HCT116 (cell line): ENCODE measurements around the gene HIPK2. TPM values are rescaled to one million over a fixed set of nuclear protein-coding genes. Genes with fewer than 3 reads are reported as not detected.

Experiments
- ATAC-seq: fragments of 200-7000 bp; cut with Tn5 transposase; 2 replicates; pipeline ENCODE4 v1.9.1; 2020; ENCODE audit warnings: mild to moderate bottlenecking, moderate library complexity
- BruUV-seq: library from RNA; stranded (reverse); fragments of 400-500 nt; replicated peaks from 2 replicates; lab custom pipeline; 2021; lab: Mats Ljungman, UMichigan
- CTCF ChIA-PET: fragments of 300-600 bp; sonication (Branson Sonifier 250); formaldehyde crosslinking; loops from one replicate; lab custom pipeline; 2021; ENCODE audit warnings: antibody characterized with exemption; lab: Charles Lee
- POLR2A ChIA-PET: fragments of 300-600, 350-600 bp; sonication (Branson Sonifier 250); formaldehyde crosslinking; loops from one replicate; lab custom pipeline; 2021; ENCODE audit warnings: antibody characterized with exemption; lab: Charles Lee
- RAD21 ChIA-PET, 2 experiments: fragments of 300-600 bp; sonication (Branson Sonifier 250); formaldehyde crosslinking; loops; one replicate each; lab custom pipeline; 2023; ENCODE audit warnings: low total read pairs in 2 of 2; ENCODE audit not compliant: uncharacterized antibody in 2 of 2, unreplicated experiment in 2 of 2, low non-redundant PET in 1 of 2; lab: Charles Lee
- DNase-seq: peaks from one replicate; pipeline ENCODE4 v3.0.0-alpha.2; 2010; ENCODE audit warnings: low read depth, low spot score
- H2AFZ ChIP-seq: fragments of 200-600 bp; shearing (Covaris generic), sonication (generic); 2 replicates; pipeline ENCODE4 v1.6.1; 2017; ENCODE audit warnings: low read depth, mixed run types, mixed read lengths, antibody characterized with exemption, low read length; ENCODE audit not compliant: poor library complexity, severe bottlenecking
- H3K27ac ChIP-seq: 2 replicates; pipeline ENCODE4 v1.5.1; 2012; ENCODE audit warnings: low read depth, low read length
- H3K27me3 ChIP-seq: fragments of 200-600 bp; sonication (generic); 2 replicates; pipeline ENCODE4 v1.6.1; 2016; ENCODE audit warnings: mixed run types, low read length, mixed read lengths; ENCODE audit not compliant: insufficient read depth
- H3K36me3 ChIP-seq, 2 experiments: fragments of 200-500 bp in 1 of 2; fragments of 200-600 bp in 1 of 2; sonication (Bioruptor generic) in 1 of 2; sonication (generic) in 1 of 2; 2 replicates each; pipeline versions ENCODE4 v1.5.1 to v1.6.1; 2014 to 2016; ENCODE audit warnings: low read length in 2 of 2, inconsistent platforms in 1 of 2, mixed read lengths in 1 of 2, mixed run types in 1 of 2; ENCODE audit not compliant: insufficient read depth in 2 of 2, control insufficient read depth in 1 of 2
- H3K4me1 ChIP-seq, 2 experiments: fragments of 200-600 bp in 1 of 2; sonication (generic) in 1 of 2; 2 replicates each; pipeline versions ENCODE4 v1.5.1 to v1.6.1; 2012 to 2017; ENCODE audit warnings: low read length in 2 of 2, inconsistent platforms in 1 of 2, mild to moderate bottlenecking in 1 of 2, mixed read lengths in 1 of 2, mixed run types in 1 of 2, moderate library complexity in 1 of 2; ENCODE audit not compliant: insufficient read depth in 2 of 2, control insufficient read depth in 1 of 2
- H3K4me2 ChIP-seq: fragments of 200-600 bp; sonication (generic); 2 replicates; pipeline ENCODE4 v1.6.1; 2017; ENCODE audit warnings: mixed run types, low read length, mixed read lengths
- H3K4me3 ChIP-seq, 2 experiments: fragments of 200-600 bp in 1 of 2; sonication (generic) in 1 of 2; replicated peaks in 1 of 2; 2 replicates each; pipeline ENCODE4 v1.5.1; 2011 to 2016; ENCODE audit warnings: low read length in 2 of 2, control low read depth in 1 of 2, low read depth in 1 of 2, mild to moderate bottlenecking in 1 of 2, mixed read lengths in 1 of 2, mixed run types in 1 of 2
- H3K79me2 ChIP-seq: fragments of 200-600 bp; sonication (generic); 2 replicates; pipeline ENCODE4 v1.6.1; 2017; ENCODE audit warnings: mild to moderate bottlenecking, mixed run types, low read length, moderate library complexity, mixed read lengths; ENCODE audit not compliant: insufficient read depth
- H3K9ac ChIP-seq: fragments of 200-600 bp; sonication (generic); 2 replicates; pipeline ENCODE4 v1.6.1; 2016; ENCODE audit warnings: low read length, mixed read lengths
- H3K9me2 ChIP-seq: fragments of 200-600 bp; sonication (generic), shearing (Covaris generic); 2 replicates; pipeline ENCODE4 v1.6.1; 2017; ENCODE audit warnings: mixed run types, mild to moderate bottlenecking, moderate library complexity; ENCODE audit not compliant: insufficient read depth
- H3K9me3 ChIP-seq, 2 experiments: fragments of 200-500 bp in 1 of 2; fragments of 200-600 bp in 1 of 2; sonication (Bioruptor generic) in 1 of 2; sonication (generic) in 1 of 2; 2 replicates each; pipeline ENCODE4 v1.6.1; 2014 to 2017; ENCODE audit warnings: low read length in 2 of 2, mixed read lengths in 2 of 2, inconsistent platforms in 1 of 2, low read depth in 1 of 2, mild to moderate bottlenecking in 1 of 2, mixed run types in 1 of 2, moderate library complexity in 1 of 2; ENCODE audit not compliant: control insufficient read depth in 1 of 2, insufficient read depth in 1 of 2
- H4K20me1 ChIP-seq: fragments of 200-600 bp; sonication (generic), shearing (Covaris generic); 2 replicates; pipeline ENCODE4 v1.6.1; 2017; ENCODE audit warnings: mixed run types, mild to moderate bottlenecking, moderate library complexity; ENCODE audit not compliant: insufficient read depth
- JUND ChIP-seq: IDR thresholded peaks from 2 replicates; pipeline ENCODE4 v1.6.1; 2012
- RAD21 ChIP-seq: IDR thresholded peaks from 2 replicates; pipeline ENCODE4 v1.6.1; 2012; ENCODE audit warnings: low read depth, mild to moderate bottlenecking
- YY1 ChIP-seq: IDR thresholded peaks from 2 replicates; pipeline ENCODE4 v1.6.1; 2011; ENCODE audit warnings: low read length, low read depth, moderate library complexity, mild to moderate bottlenecking; ENCODE audit not compliant: insufficient replicate concordance; ENCODE audit errors: extremely low read depth
- ZFX ChIP-seq: fragments of 450-650 bp; IDR thresholded peaks from 2 replicates; pipeline ENCODE4 v1.6.1; 2017
- intact Hi-C: fragments of 100-400 bp; cut with micrococcal nuclease; formaldehyde crosslinking; loops from 2 replicates; pipeline ENCODE4 v1.10.0; 2022
- total RNA-seq: library from RNA; stranded (reverse); gene quantifications from one replicate; pipeline ENCODE4 v1.2.1, GENCODE V29; 2021; ENCODE audit not compliant: unreplicated experiment
- TF ChIP-seq, protein P1 (sequence below): IDR thresholded peaks from 2 replicates; pipeline ENCODE4 v1.6.1; 2012

The HIPK2 gene
- total RNA-seq, 1 experiment from 2014 or later, result 49.5 TPM

DNA sequence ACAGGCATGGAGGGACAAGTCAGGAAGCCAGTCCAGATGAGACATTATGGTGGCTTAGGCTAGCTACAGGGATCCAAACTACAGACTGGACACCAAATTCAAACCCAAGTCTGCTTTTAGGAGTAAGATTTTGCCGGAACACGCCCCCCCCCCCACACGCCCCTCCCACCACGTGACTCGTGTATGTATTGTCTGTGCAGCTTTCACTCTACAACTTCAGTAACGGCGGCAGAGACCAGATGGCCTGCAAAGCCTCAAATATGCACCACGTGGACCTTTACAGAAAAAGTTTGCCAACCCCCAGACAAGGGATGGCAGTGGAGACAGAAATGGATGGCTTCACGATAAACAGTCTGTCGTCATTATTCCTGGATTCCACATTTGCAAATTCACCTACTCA lies 14.5 kb downstream of the HIPK2 start:
- ATAC-seq, result peak; percentile 11; the same call in 1 of the 2 replicates
- ChIA-PET CTCF (no interaction called here), RAD21 (no interaction called here), POLR2A (no interaction called here)
- H3K36me3 ChIP-seq, result no peaks in the 10 kb centered on the region
- H3K9me3 ChIP-seq, result no peaks in the 10 kb centered on the region
- no peaks in the 10 kb centered on the region for H3K9me2 ChIP-seq
- no TSS peak for BruUV-seq
- intact Hi-C loops, result no loop called here
- H3K4me1 ChIP-seq, result peaks cover 0 to 11% of the 10 kb centered on the region in 2 experiments; a peak in 2 of 4 replicates
- H4K20me1 ChIP-seq, result no peaks in the 10 kb centered on the region
- H3K9ac ChIP-seq, result no peak overlapping the region
- no peak overlapping the region for H3K27ac ChIP-seq
- no peak for DNase-seq
- H3K79me2 ChIP-seq, result peaks cover 86% of the 10 kb centered on the region
- no peak for TF ChIP-seq ZFX
- H2AFZ ChIP-seq, result no peak overlapping the region
- no peak overlapping the region for H3K4me2 ChIP-seq
- H3K4me3 ChIP-seq, result no peak overlapping the region
- H3K27me3 ChIP-seq, result no peaks in the 10 kb centered on the region

DNA sequence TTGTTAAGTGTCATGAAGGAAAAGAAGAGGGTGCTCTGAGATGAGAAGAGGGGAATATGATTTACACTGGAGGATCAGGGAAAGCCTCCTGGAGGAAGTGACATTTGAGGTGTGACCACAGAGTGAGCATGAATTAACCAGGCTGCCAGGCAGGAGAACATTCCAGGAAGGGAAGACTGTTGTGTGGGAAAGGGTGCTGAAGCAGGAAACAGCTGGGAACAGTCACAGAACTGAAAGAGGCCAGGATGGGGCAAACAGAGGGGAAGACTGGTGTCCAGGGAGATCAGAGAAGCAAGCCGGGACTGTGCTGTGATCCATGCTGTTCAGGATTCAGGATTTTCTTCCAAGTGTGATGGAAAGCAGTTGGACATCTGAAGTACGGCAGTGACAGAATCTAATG lies 14.9 kb downstream of the HIPK2 start:
- H3K9me3 ChIP-seq, result no peaks in the 10 kb centered on the region
- H3K79me2 ChIP-seq, result peaks cover 86% of the 10 kb centered on the region
- ChIA-PET CTCF (no interaction called here), POLR2A (no interaction called here), RAD21 (no interaction called here)
- H3K4me3 ChIP-seq, result no peak overlapping the region
- no peak overlapping the region for H2AFZ ChIP-seq
- peaks cover 0 to 12% of the 10 kb centered on the region in 2 experiments; a peak in 2 of 4 replicates for H3K4me1 ChIP-seq
- H3K27ac ChIP-seq, result no peak overlapping the region
- no peak overlapping the region for H3K9ac ChIP-seq
- no peaks in the 10 kb centered on the region for H3K9me2 ChIP-seq
- no peaks in the 10 kb centered on the region for H3K27me3 ChIP-seq
- H4K20me1 ChIP-seq, result no peaks in the 10 kb centered on the region
- H3K4me2 ChIP-seq, result no peak overlapping the region
- no peaks in the 10 kb centered on the region for H3K36me3 ChIP-seq
- no TSS peak for BruUV-seq
- intact Hi-C loops, result no loop called here
- no peak for TF ChIP-seq YY1
- TF ChIP-seq, protein P1, sequence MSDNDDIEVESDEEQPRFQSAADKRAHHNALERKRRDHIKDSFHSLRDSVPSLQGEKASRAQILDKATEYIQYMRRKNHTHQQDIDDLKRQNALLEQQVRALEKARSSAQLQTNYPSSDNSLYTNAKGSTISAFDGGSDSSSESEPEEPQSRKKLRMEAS, result no peak
- TF ChIP-seq RAD21, result no peak
- no peak for TF ChIP-seq JUND
- TF ChIP-seq, all 23 proteins: peak for 0
- ATAC-seq, result no peak
- DNase-seq, result no peak
